ENCODE data around the gene LRP2.

The LRP2 gene

DNA sequence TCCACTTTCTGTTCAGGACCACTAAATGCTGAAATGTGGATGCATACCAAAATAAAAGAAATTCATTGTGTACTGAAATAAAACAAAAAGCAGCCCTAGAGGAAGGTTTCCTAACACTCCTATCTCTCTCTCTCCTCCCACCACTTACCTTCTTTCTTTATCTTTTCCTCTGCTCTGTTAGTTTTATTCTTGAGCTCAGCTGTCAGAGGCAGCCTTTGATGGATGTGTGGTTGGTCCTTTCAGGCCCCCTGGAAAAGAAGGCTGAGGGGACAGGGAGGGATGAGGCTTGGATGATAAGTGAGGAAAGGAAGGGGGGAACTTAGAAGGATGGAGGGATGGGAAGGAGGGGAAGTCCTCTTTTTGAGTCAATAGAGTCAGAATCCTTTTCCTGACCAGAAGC is 245.3 kb downstream of the LRP2 start:
- Histone ChIP-seq H4K91ac (ENCODE audit: low read length) (no peak overlapping the region), H3K79me1 (replicated peaks; ENCODE audit: low read length, poor library complexity, severe bottlenecking) (no peaks in the 10 kb centered on the region), H3K4me1 (ENCODE audit: control insufficient read depth, insufficient read depth, low read depth, low read length) (peaks cover 2% of the 10 kb centered on the region), H3K27ac (ENCODE audit: low read length, poor library complexity, severe bottlenecking) (no peak overlapping the region), H3K23ac (ENCODE audit: low read length in 2 of 2) (no peak overlapping the region), H3K18ac (ENCODE audit: low read depth in 1 of 2, low read length in 2 of 2) (no peak overlapping the region), H3K27me3 (ENCODE audit: control insufficient read depth in 1 of 2, insufficient read depth in 1 of 2, low read length in 2 of 2) (peaks cover 16 to 38% of the 10 kb centered on the region in 2 experiments), H2BK5ac (ENCODE audit: low read depth, low read length, poor library complexity, severe bottlenecking) (no peak overlapping the region), H3K9ac (ENCODE audit: low read length) (no peak overlapping the region), H3K4ac (ENCODE audit: low read depth in 1 of 2, low read length in 2 of 2) (no peak overlapping the region), H3K9me3 (ENCODE audit: control insufficient read depth, low read length) (no peaks in the 10 kb centered on the region), H4K8ac (ENCODE audit: low read length) (no peak overlapping the region), H3K36me3 (ENCODE audit: control insufficient read depth in 1 of 2, insufficient read depth in 2 of 2, low read depth in 1 of 2, low read length in 2 of 2) (no peaks in the 10 kb centered on the region), H2BK12ac (ENCODE audit: low read length in 2 of 2) (no peak overlapping the region), H3K14ac (ENCODE audit: low read length in 2 of 2) (no peak overlapping the region), H2AK5ac (ENCODE audit: low read length, severe bottlenecking) (no peak overlapping the region), H2BK120ac (ENCODE audit: low read depth, low read length) (no peak overlapping the region), H2AFZ (ENCODE audit: low read depth, low read length) (no peak overlapping the region), H2BK15ac (ENCODE audit: low read depth, poor library complexity, severe bottlenecking) (no peak overlapping the region), H3K4me3 (ENCODE audit: insufficient read depth in 1 of 2, low read depth in 1 of 2, low read length in 2 of 2) (no peak overlapping the region), H3K4me2 (ENCODE audit: low read length, poor library complexity, severe bottlenecking) (no peak overlapping the region)
- DNase-seq: no peak

DNA sequence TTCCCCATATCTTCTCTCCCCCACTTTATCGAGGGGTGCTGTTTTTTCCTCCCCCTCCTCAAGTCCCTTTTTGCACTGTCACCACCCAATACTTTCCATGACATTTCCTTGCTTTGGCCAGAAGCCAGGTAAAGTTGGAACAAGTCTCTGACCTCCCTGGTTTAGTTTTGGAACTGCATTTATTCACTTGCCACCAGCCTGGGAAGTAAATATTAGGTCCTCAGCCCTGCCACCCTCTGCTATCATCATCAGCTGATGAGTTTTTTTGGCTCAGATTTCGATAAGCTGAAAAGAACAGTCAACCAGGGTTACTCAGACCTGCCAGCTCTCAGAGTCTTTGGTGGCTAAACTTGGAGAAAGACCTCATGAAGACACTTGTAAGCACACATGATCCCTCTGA is 246.0 kb downstream of the LRP2 start:
- no peak overlapping the region for H2BK15ac ChIP-seq (ENCODE audit: low read depth, poor library complexity, severe bottlenecking)
- no peak overlapping the region for H2BK12ac ChIP-seq (ENCODE audit: low read length in 2 of 2)
- no peak for DNase-seq
- H3K23ac ChIP-seq (ENCODE audit: low read length in 2 of 2): no peak overlapping the region
- no peak overlapping the region for H3K4ac ChIP-seq (ENCODE audit: low read depth in 1 of 2, low read length in 2 of 2)
- WGBS: 60% methylated on average over 2 of the region's 2 CpGs
- H3K9me3 ChIP-seq (ENCODE audit: control insufficient read depth, low read length): no peaks in the 10 kb centered on the region
- peaks cover 2% of the 10 kb centered on the region for H3K4me1 ChIP-seq (ENCODE audit: control insufficient read depth, insufficient read depth, low read depth, low read length)
- no peak overlapping the region for H3K9ac ChIP-seq (ENCODE audit: low read length)
- H3K36me3 ChIP-seq (ENCODE audit: control insufficient read depth in 1 of 2, insufficient read depth in 2 of 2, low read depth in 1 of 2, low read length in 2 of 2): no peaks in the 10 kb centered on the region
- H3K79me1 ChIP-seq (replicated peaks; ENCODE audit: low read length, poor library complexity, severe bottlenecking): no peaks in the 10 kb centered on the region
- no peak overlapping the region for H3K18ac ChIP-seq (ENCODE audit: low read depth in 1 of 2, low read length in 2 of 2)
- H3K27me3 ChIP-seq (ENCODE audit: control insufficient read depth in 1 of 2, insufficient read depth in 1 of 2, low read length in 2 of 2): peaks cover 19 to 42% of the 10 kb centered on the region in 2 experiments
- H3K4me3 ChIP-seq (ENCODE audit: insufficient read depth in 1 of 2, low read depth in 1 of 2, low read length in 2 of 2): no peak overlapping the region
- H3K4me2 ChIP-seq (ENCODE audit: low read length, poor library complexity, severe bottlenecking): no peak overlapping the region
- no peak overlapping the region for H2AK5ac ChIP-seq (ENCODE audit: low read length, severe bottlenecking)
- no peak overlapping the region for H4K8ac ChIP-seq (ENCODE audit: low read length)
- no peak overlapping the region for H3K14ac ChIP-seq (ENCODE audit: low read length in 2 of 2)
- no peak overlapping the region for H2AFZ ChIP-seq (ENCODE audit: low read depth, low read length)
- no peak overlapping the region for H2BK5ac ChIP-seq (ENCODE audit: low read depth, low read length, poor library complexity, severe bottlenecking)
- H4K91ac ChIP-seq (ENCODE audit: low read length): no peak overlapping the region
- no peak overlapping the region for H3K27ac ChIP-seq (ENCODE audit: low read length, poor library complexity, severe bottlenecking)
- no peak overlapping the region for H2BK120ac ChIP-seq (ENCODE audit: low read depth, low read length)

DNA sequence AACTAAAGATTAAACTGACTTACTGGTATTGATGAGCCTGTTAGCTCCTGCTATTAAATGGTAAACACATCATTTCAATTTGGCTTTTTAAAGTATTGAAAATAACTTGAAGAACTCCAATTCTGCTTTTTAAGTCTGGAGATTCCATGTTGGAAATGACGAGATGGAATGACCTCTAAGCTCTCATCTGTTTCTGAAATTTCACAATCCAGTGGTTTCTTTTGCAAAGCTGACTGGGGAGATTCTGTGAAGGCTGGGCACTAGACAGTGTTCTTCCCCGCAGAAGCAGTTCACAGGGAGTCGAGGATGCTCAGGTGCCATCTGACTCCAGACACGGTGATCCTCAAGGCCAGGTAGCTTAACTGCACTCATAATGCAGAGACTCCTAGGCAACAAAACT is 248.3 kb downstream of the LRP2 start:
- no peak for DNase-seq
- Histone ChIP-seq H3K18ac (ENCODE audit: low read depth in 1 of 2, low read length in 2 of 2) (no peak overlapping the region), H3K23ac (ENCODE audit: low read length in 2 of 2) (no peak overlapping the region), H2AK5ac (ENCODE audit: low read length, severe bottlenecking) (no peak overlapping the region), H2AFZ (ENCODE audit: low read depth, low read length) (no peak overlapping the region), H2BK15ac (ENCODE audit: low read depth, poor library complexity, severe bottlenecking) (no peak overlapping the region), H2BK5ac (ENCODE audit: low read depth, low read length, poor library complexity, severe bottlenecking) (no peak overlapping the region), H3K27ac (ENCODE audit: low read length, poor library complexity, severe bottlenecking) (no peak overlapping the region), H3K4ac (ENCODE audit: low read depth in 1 of 2, low read length in 2 of 2) (no peak overlapping the region), H3K4me1 (ENCODE audit: control insufficient read depth, insufficient read depth, low read depth, low read length) (peaks cover under 1% of the 10 kb centered on the region), H3K9me3 (ENCODE audit: control insufficient read depth, low read length) (no peaks in the 10 kb centered on the region), H3K9ac (ENCODE audit: low read length) (no peak overlapping the region), H3K79me1 (replicated peaks; ENCODE audit: low read length, poor library complexity, severe bottlenecking) (no peaks in the 10 kb centered on the region), H3K4me3 (ENCODE audit: insufficient read depth in 1 of 2, low read depth in 1 of 2, low read length in 2 of 2) (no peak overlapping the region), H3K36me3 (ENCODE audit: control insufficient read depth in 1 of 2, insufficient read depth in 2 of 2, low read depth in 1 of 2, low read length in 2 of 2) (no peaks in the 10 kb centered on the region), H4K8ac (ENCODE audit: low read length) (no peak overlapping the region), H2BK120ac (ENCODE audit: low read depth, low read length) (no peak overlapping the region), H2BK12ac (ENCODE audit: low read length in 2 of 2) (no peak overlapping the region), H3K4me2 (ENCODE audit: low read length, poor library complexity, severe bottlenecking) (no peak overlapping the region), H4K91ac (ENCODE audit: low read length) (no peak overlapping the region), H3K27me3 (ENCODE audit: control insufficient read depth in 1 of 2, insufficient read depth in 1 of 2, low read length in 2 of 2) (peaks cover 30 to 61% of the 10 kb centered on the region in 2 experiments), H3K14ac (ENCODE audit: low read length in 2 of 2) (no peak overlapping the region)
- WGBS: 92% methylated on average over 4 of the region's 4 CpGs

DNA sequence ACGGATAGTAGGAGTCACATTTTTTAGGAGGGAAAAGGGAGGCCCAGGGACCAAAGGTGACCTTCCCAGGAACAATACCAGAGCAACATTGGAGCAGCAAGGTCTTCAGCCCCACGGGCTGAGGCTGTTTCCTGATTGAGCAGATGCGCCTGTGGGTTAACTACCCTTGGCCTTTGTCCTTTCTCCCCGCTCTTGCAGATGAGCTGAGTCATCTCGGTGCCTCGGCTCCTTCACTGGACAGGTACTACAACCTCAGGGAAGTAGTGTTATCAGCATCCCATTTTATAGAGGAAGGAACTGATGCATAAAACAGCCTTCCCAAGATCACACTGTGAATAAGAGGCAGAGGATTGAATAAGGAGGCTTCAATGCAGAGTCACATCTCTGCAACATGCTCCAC is 249.5 kb downstream of the LRP2 start:
- Histone ChIP-seq H3K9me3 (ENCODE audit: control insufficient read depth, low read length) (no peaks in the 10 kb centered on the region), H2BK15ac (ENCODE audit: low read depth, poor library complexity, severe bottlenecking) (no peak overlapping the region), H3K9ac (ENCODE audit: low read length) (no peak overlapping the region), H2BK120ac (ENCODE audit: low read depth, low read length) (no peak overlapping the region), H3K4ac (ENCODE audit: low read depth in 1 of 2, low read length in 2 of 2) (no peak overlapping the region), H2BK5ac (ENCODE audit: low read depth, low read length, poor library complexity, severe bottlenecking) (no peak overlapping the region), H3K23ac (ENCODE audit: low read length in 2 of 2) (no peak overlapping the region), H4K91ac (ENCODE audit: low read length) (no peak overlapping the region), H3K4me1 (ENCODE audit: control insufficient read depth, insufficient read depth, low read depth, low read length) (no peaks in the 10 kb centered on the region), H2AK5ac (ENCODE audit: low read length, severe bottlenecking) (no peak overlapping the region), H3K4me3 (ENCODE audit: insufficient read depth in 1 of 2, low read depth in 1 of 2, low read length in 2 of 2) (no peak overlapping the region), H4K8ac (ENCODE audit: low read length) (no peak overlapping the region), H3K79me1 (replicated peaks; ENCODE audit: low read length, poor library complexity, severe bottlenecking) (no peaks in the 10 kb centered on the region), H2BK12ac (ENCODE audit: low read length in 2 of 2) (no peak overlapping the region), H3K36me3 (ENCODE audit: control insufficient read depth in 1 of 2, insufficient read depth in 2 of 2, low read depth in 1 of 2, low read length in 2 of 2) (no peaks in the 10 kb centered on the region), H3K18ac (ENCODE audit: low read depth in 1 of 2, low read length in 2 of 2) (no peak overlapping the region), H3K14ac (ENCODE audit: low read length in 2 of 2) (no peak overlapping the region), H3K4me2 (ENCODE audit: low read length, poor library complexity, severe bottlenecking) (no peak overlapping the region), H3K27me3 (ENCODE audit: control insufficient read depth in 1 of 2, insufficient read depth in 1 of 2, low read length in 2 of 2) (peaks cover 30 to 64% of the 10 kb centered on the region in 2 experiments), H3K27ac (ENCODE audit: low read length, poor library complexity, severe bottlenecking) (no peak overlapping the region), H2AFZ (ENCODE audit: low read depth, low read length) (no peak overlapping the region)
- WGBS: 77% methylated on average over 4 of the region's 6 CpGs
- no peak for DNase-seq
